GM12873 (cell line): ENCODE results near the gene GRM1.

Source experiments
- CTCF ChIP-seq: IDR thresholded peaks from 2 replicates; pipeline ENCODE4 v1.5.1; 2012; ENCODE audit warnings: low read depth, mild to moderate bottlenecking, moderate library complexity, low read length, control low read depth; ENCODE audit not compliant: insufficient read depth; ENCODE audit errors: missing control alignments

The GRM1 gene

GRCh38 chr6:146354451-146354850 lies 325.6 kb downstream of the GRM1 start:
- TF ChIP-seq CTCF: no peak

- TF ChIP-seq CTCF: no peak
Measured at GRCh38 chr6:146355521-146356100, 326.7 kb downstream of the GRM1 start.

- TF ChIP-seq CTCF: no peak
Measured at GRCh38 chr6:146357578-146358430, 328.9 kb downstream of the GRM1 start.

- no peak for TF ChIP-seq CTCF
Measured at GRCh38 chr6:146358431-146359046, 329.7 kb downstream of the GRM1 start.

- TF ChIP-seq CTCF: no peak
Measured at GRCh38 chr6:146359131-146359530, 330.3 kb downstream of the GRM1 start.

GRCh38 chr6:146361128-146361924 lies 332.5 kb downstream of the GRM1 start:
- TF ChIP-seq CTCF: no peak
